Measurements from ENCODE around the gene BRD3OS.

- no peak for TF ChIP-seq CTCF (IDR thresholded peaks at IDR 0.05 in 2 of 3, conservative IDR thresholded peaks at IDR 0.05 in 1 of 3; ENCODE audit: control insufficient read depth in 2 of 3, extremely low read depth in 1 of 3, insufficient read depth in 1 of 3, low read depth in 3 of 3, low read length in 3 of 3)
- TF ChIP-seq CEBPB (IDR thresholded peaks at IDR 0.05; ENCODE audit: borderline replicate concordance in 1 of 2, low read depth in 2 of 2, low read length in 2 of 2) = no peak
- no peak for TF ChIP-seq POLR2AphosphoS5 (IDR thresholded peaks at IDR 0.05; ENCODE audit: low read length)
- no peak for TF ChIP-seq RELB (IDR thresholded peaks at IDR 0.05; ENCODE audit: low read depth)
- no peak for TF ChIP-seq POLR2A (IDR thresholded peaks at IDR 0.05; ENCODE audit: low read depth, low read length)
- TF ChIP-seq JUNB (IDR thresholded peaks at IDR 0.05) = no peak
- no peak for TF ChIP-seq KAT2A (conservative IDR thresholded peaks at IDR 0.05; ENCODE audit: control insufficient read depth, low read depth, low read length)
- TF ChIP-seq EZH2 (IDR thresholded peaks at IDR 0.05; ENCODE audit: borderline replicate concordance, control insufficient read depth, low read depth, low read length) = no peak
- TF ChIP-seq BACH1 (IDR thresholded peaks at IDR 0.05; ENCODE audit: borderline replicate concordance) = no peak
- no peak for TF ChIP-seq SMC3 (IDR thresholded peaks at IDR 0.05; ENCODE audit: borderline replicate concordance, low read length)
- TF ChIP-seq MLLT1 (IDR thresholded peaks at IDR 0.05) = no peak
- no peak for TF ChIP-seq RFX5 (IDR thresholded peaks at IDR 0.05; ENCODE audit: low read depth, low read length)
- no peak for TF ChIP-seq SMAD1 (IDR thresholded peaks at IDR 0.05; ENCODE audit: low read depth, partially characterized antibody)
- no peak for TF ChIP-seq EED (IDR thresholded peaks at IDR 0.05; ENCODE audit: low read depth)
These were observed 48.2 kb downstream of the BRD3OS start for GRCh38 chr9:134073500-134073899.

Measured in GM12878 (cell line).